ENCODE measurements around the gene TDRD7.

- TF ChIP-seq POLR2A (IDR thresholded peaks at IDR 0.05) (no peak), CTCF (IDR thresholded peaks at IDR 0.05) (no peak)
Measured at GRCh38 chr9:97440160-97440559, 28.3 kb downstream of the TDRD7 start.
